ENCODE measurements around the gene JOSD1.

DNA sequence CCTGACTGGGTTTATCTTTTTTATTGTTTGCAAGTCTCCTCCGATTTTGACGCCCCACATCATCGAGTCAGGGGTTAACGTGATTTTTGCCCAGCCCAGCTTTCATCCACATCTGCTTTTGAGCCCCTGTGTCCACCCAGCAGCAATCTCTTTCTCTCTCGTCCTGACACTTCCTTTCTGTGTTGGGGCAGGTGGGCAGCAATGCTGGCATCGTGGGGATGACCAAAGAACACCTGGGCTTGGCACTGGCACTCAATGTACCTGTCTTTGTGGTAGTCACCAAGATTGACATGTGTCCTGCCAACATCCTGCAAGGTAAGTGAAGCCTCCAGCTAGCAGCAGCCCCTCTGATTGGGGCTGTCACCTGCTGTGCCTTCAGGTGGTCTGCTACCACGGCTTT lies 20.8 kb upstream of the JOSD1 start:
- no peak for TF ChIP-seq EGR1 (IDR thresholded peaks at IDR 0.05; ENCODE audit: low read depth in 2 of 2)
- TF ChIP-seq CTCF (IDR thresholded peaks at IDR 0.05; ENCODE audit: low read depth, low read length, missing input control), result no peak
- TF ChIP-seq, protein P1, sequence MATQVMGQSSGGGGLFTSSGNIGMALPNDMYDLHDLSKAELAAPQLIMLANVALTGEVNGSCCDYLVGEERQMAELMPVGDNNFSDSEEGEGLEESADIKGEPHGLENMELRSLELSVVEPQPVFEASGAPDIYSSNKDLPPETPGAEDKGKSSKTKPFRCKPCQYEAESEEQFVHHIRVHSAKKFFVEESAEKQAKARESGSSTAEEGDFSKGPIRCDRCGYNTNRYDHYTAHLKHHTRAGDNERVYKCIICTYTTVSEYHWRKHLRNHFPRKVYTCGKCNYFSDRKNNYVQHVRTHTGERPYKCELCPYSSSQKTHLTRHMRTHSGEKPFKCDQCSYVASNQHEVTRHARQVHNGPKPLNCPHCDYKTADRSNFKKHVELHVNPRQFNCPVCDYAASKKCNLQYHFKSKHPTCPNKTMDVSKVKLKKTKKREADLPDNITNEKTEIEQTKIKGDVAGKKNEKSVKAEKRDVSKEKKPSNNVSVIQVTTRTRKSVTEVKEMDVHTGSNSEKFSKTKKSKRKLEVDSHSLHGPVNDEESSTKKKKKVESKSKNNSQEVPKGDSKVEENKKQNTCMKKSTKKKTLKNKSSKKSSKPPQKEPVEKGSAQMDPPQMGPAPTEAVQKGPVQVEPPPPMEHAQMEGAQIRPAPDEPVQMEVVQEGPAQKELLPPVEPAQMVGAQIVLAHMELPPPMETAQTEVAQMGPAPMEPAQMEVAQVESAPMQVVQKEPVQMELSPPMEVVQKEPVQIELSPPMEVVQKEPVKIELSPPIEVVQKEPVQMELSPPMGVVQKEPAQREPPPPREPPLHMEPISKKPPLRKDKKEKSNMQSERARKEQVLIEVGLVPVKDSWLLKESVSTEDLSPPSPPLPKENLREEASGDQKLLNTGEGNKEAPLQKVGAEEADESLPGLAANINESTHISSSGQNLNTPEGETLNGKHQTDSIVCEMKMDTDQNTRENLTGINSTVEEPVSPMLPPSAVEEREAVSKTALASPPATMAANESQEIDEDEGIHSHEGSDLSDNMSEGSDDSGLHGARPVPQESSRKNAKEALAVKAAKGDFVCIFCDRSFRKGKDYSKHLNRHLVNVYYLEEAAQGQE (IDR thresholded peaks at IDR 0.05), result no peak
- TF ChIP-seq ZBTB33 (IDR thresholded peaks at IDR 0.05), result no peak
- TF ChIP-seq GABPA (IDR thresholded peaks at IDR 0.05 in 1 of 2, conservative IDR thresholded peaks at IDR 0.05 in 1 of 2), result no peak
- no peak for TF ChIP-seq SP1 (IDR thresholded peaks at IDR 0.05)
- no peak for TF ChIP-seq ATF3 (IDR thresholded peaks at IDR 0.05)
- TF ChIP-seq YY1 (IDR thresholded peaks at IDR 0.05), result no peak

Data from liver (tissue), 3 donors.